Measurements from ENCODE around the gene SYNDIG1.

Gene SYNDIG1

DNA sequence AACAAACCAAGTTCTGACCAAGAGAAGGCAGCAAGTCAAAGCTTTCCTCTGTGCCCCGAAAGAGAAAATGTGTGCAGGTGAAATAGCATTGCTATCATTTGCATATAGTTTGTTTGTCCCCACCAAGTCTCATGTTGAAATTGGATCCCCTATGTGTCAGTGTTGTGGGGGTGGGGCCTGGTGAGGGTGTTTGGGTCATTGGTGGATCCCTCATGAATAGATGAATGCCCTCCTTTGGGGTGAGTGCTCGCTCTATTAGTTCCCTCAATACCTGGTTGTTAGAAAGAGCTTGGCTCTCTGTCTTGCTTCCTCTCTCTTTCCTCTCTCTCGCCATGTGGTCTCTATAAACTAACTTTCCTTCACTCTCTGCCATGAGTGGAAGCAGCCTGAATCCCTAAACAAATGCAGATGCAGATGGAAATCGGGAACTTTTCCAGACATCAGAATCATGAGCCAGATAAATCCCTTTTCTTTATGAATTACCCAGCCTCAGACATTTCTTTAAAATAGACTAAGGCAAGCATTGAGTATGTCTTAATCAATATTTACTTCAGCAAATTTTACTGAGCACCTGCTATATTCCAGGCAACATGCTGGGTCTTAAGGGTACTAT lies 43.8 kb upstream of the SYNDIG1 start:
- H3K4me3 ChIP-seq (ENCODE audit: low read depth, low read length) = no peak overlapping the region
- DNase-seq (ENCODE audit: low read depth) = no peak
- TF ChIP-seq, protein P1, sequence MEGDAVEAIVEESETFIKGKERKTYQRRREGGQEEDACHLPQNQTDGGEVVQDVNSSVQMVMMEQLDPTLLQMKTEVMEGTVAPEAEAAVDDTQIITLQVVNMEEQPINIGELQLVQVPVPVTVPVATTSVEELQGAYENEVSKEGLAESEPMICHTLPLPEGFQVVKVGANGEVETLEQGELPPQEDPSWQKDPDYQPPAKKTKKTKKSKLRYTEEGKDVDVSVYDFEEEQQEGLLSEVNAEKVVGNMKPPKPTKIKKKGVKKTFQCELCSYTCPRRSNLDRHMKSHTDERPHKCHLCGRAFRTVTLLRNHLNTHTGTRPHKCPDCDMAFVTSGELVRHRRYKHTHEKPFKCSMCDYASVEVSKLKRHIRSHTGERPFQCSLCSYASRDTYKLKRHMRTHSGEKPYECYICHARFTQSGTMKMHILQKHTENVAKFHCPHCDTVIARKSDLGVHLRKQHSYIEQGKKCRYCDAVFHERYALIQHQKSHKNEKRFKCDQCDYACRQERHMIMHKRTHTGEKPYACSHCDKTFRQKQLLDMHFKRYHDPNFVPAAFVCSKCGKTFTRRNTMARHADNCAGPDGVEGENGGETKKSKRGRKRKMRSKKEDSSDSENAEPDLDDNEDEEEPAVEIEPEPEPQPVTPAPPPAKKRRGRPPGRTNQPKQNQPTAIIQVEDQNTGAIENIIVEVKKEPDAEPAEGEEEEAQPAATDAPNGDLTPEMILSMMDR (conservative IDR thresholded peaks at IDR 0.05; ENCODE audit: low read depth, low read length) = no peak

DNA sequence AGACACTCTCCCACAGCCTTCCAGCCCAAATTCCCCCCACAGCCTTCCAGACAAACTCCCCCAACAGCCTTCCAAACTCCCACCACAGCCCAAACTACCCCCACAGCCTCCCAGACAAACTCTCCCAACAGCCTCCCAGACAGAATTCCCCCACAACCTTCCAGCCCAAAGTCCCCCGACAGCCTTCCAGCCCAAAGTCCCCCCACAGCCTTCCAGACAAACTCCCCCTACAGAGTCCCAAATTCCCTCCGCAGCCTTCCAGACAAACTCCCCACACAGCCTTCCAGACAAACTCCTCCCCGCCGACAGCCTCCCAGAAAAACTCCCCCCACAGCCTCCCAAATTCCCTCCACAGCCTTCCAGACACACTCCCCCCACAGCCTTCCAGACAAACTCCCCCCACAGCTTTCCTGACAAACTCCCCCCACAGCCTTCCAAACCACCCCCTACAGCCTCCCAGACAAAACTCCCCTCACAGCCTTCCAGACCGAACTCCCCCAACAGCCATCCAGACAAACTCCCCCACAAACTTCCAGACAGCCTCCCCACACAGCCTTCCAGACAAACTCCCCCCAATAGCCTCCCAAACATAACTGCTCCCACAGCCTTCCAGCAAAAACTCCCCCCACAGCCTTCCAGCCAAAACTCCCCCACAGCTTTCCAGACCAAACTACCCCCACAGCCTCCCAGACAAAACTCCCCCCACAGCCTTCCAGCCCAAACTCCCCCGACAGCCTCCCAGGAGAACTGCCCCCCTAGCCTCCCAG lies 38.0 kb upstream of the SYNDIG1 start:
- DNase-seq (ENCODE audit: low read depth) = no peak
- no peak overlapping the region for H3K4me3 ChIP-seq (ENCODE audit: low read depth, low read length)
- TF ChIP-seq, protein P1 (conservative IDR thresholded peaks at IDR 0.05; ENCODE audit: low read depth, low read length) = no peak

DNA sequence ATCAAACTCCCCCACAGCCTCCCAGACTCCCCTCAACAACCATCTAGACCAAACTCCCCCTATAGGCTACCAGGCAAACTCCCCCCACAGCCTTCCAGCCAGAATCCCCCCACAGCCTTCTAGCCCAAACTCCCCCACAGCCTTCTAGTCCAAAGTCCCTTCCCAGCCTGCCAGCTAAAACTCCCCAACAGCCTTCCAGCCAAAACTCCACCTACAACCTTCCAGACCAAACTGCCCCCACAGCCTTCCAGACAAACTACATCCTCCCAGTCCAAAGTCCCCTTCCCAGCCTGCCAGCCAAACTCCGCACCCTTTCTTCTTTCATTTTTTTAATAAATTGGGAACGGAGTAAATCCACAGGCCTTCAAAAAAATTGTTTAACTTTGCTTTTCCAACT lies 37.4 kb upstream of the SYNDIG1 start:
- DNase-seq (ENCODE audit: low read depth) = no peak
- no peak overlapping the region for H3K4me3 ChIP-seq (ENCODE audit: low read depth, low read length)
- TF ChIP-seq, protein P1 (conservative IDR thresholded peaks at IDR 0.05; ENCODE audit: low read depth, low read length) = no peak

DNA sequence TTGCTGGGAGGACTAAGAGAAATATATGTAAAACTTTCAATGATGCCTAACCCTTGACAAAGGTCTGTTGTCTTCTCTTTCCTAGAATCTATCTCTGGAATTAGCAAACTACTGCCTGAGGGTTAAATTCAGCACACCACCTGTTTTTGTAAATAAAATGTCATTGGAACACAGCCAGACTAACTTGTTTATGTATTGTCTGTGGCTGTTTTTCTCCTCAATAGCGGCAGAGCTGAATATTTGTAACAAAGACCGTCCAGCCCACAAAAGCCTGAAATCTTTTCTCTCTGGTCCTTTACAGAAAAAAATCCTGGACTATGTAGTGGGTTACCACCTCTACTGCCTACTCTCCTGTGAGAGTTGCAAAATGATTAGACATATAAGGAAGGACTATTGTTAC lies 33.3 kb upstream of the SYNDIG1 start:
- DNase-seq (ENCODE audit: low read depth) = no peak
- no peak overlapping the region for H3K4me3 ChIP-seq (ENCODE audit: low read depth, low read length)
- TF ChIP-seq, protein P1 (conservative IDR thresholded peaks at IDR 0.05; ENCODE audit: low read depth, low read length) = no peak

DNA sequence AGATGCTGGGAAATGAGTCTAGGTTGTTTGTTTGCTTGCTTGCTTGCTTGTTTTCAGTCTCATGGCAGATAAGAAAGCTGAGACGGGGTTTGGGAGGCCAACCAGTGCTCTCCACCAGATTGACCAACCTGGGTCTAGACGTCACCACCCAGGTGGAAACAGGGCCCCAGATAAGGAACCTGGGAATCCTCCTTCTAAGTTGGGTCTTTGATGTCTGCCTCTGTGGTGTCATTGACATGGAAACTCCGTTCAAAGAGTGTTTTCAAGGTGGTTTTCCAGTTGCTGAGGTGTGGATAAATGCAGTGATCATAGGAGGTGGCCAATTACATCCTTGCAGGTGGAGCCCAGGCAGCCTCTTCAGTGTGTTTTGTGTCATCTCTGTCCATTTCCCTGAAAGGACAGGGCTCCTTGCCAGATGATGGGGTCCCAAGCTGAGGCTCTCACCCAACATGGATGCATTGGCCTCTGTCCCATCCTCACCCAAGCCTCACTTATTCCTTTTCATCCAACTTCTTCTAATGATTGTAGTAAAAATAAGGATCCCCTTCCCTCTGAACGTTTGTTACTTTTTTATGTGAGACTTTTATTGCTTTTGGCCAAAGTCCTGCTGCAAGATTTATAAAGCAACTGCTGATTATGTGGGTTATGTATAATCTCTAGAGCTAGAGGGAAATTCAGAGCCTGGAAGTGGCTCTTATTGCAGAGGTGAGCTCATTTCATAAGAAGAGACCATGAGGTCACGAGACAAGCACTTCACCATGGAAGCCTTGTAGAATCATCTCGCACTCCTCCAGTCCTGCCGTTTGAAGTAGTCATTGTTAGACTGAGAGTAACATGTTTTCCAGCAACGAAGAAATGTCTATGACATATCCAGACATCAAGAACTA lies 32.0 kb upstream of the SYNDIG1 start:
- no peak overlapping the region for H3K4me3 ChIP-seq (ENCODE audit: low read depth, low read length)
- TF ChIP-seq, protein P1 (conservative IDR thresholded peaks at IDR 0.05; ENCODE audit: low read depth, low read length) = no peak
- DNase-seq (ENCODE audit: low read depth) = no peak

DNA sequence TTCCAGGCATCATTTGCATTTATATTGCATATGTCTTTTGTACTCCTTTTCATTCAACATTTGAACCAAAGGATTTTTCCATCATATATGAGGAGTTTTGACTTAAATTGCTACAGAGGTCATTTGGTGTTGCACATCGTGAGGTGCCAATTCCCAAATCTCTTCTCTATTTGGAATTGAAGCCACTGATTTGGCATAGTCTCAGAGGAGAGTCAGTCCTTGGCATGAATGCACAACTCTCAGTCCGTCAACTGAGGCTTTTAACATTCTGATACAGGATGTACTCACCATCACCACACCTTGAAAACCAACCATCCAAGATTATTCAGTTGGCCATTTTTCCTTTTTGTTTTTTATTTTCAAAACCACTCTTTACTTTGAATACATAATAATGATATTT lies 31.1 kb upstream of the SYNDIG1 start:
- H3K4me3 ChIP-seq (ENCODE audit: low read depth, low read length) = no peak overlapping the region
- no peak for DNase-seq (ENCODE audit: low read depth)
- TF ChIP-seq, protein P1 (conservative IDR thresholded peaks at IDR 0.05; ENCODE audit: low read depth, low read length) = no peak

Measured in choroid plexus epithelial cell (primary cell).